CD4-positive, alpha-beta T cell treated with Interferon alpha-2 for 1 hour (primary cell): ENCODE results near the gene SMIM32.

Experiments used
- DNase-seq, 2 donors: peaks; one replicate each; pipeline ENCODE4 v3.0.0-alpha.2; 2020 to 2022

Gene SMIM32

GRCh38 chr5:136206361-136206760 is 13.4 kb upstream of the SMIM32 start:
- no peak for DNase-seq

- no peak for DNase-seq
Observed at GRCh38 chr5:136205941-136206340, 13.0 kb upstream of the SMIM32 start.

GRCh38 chr5:136205061-136205702 is 12.2 kb upstream of the SMIM32 start:
- DNase-seq: no peak

GRCh38 chr5:136203303-136203922 is 10.5 kb upstream of the SMIM32 start:
- no peak for DNase-seq

GRCh38 chr5:136202469-136203205 is 9.7 kb upstream of the SMIM32 start:
- no peak for DNase-seq

- no peak for DNase-seq
Observed at GRCh38 chr5:136201870-136202269, 8.9 kb upstream of the SMIM32 start.

- DNase-seq: no peak
Observed at GRCh38 chr5:136200761-136201160, 7.8 kb upstream of the SMIM32 start.

GRCh38 chr5:136200130-136200529 is 7.2 kb upstream of the SMIM32 start:
- no peak for DNase-seq

- DNase-seq: no peak
Observed at GRCh38 chr5:136199408-136199807, 6.4 kb upstream of the SMIM32 start.

- DNase-seq: no peak
Observed at GRCh38 chr5:136198453-136198852, 5.5 kb upstream of the SMIM32 start.

GRCh38 chr5:136197462-136198142 is 4.6 kb upstream of the SMIM32 start:
- DNase-seq: no peak

GRCh38 chr5:136195971-136196820 is 3.2 kb upstream of the SMIM32 start:
- DNase-seq: no peak

GRCh38 chr5:136194576-136194975 is 1.6 kb upstream of the SMIM32 start:
- DNase-seq: no peak

GRCh38 chr5:136193322-136193935 is 467 bp upstream of the SMIM32 start:
- DNase-seq: no peak

- no peak for DNase-seq
Observed at GRCh38 chr5:136192015-136192525, 892 bp downstream of the SMIM32 start.

GRCh38 chr5:136191304-136192014 is 1.5 kb downstream of the SMIM32 start:
- no peak for DNase-seq

- no peak for DNase-seq
Observed at GRCh38 chr5:136190904-136191303, 2.1 kb downstream of the SMIM32 start.

- no peak for DNase-seq
Observed at GRCh38 chr5:136190091-136190720, 2.8 kb downstream of the SMIM32 start.

- no peak for DNase-seq
Observed at GRCh38 chr5:136188859-136189258, 4.1 kb downstream of the SMIM32 start.

GRCh38 chr5:136186796-136187195 is 6.2 kb downstream of the SMIM32 start:
- no peak for DNase-seq
